HepG2 (cell line): ENCODE data around the gene UNC13D. TPM values are rescaled to one million over a fixed set of nuclear protein-coding genes. Genes with fewer than 3 reads are reported as not detected.

ENCODE experiments used
- ARHGAP35 ChIP-seq: sonication (generic); formaldehyde crosslinking; IDR thresholded peaks from 2 replicates; pipeline ENCODE4 v1.9.0; 2022; ENCODE audit warnings: mild to moderate bottlenecking, inconsistent platforms, moderate library complexity, missing genetic modification reagents, borderline replicate concordance
- CHCHD3 ChIP-seq: sonication (generic); formaldehyde crosslinking; IDR thresholded peaks from 2 replicates; pipeline ENCODE4 v1.8.0; 2022; ENCODE audit warnings: mild to moderate bottlenecking, missing genetic modification reagents, moderate library complexity
- CREB1 ChIP-seq, 2 experiments: fragments of 450-650 bp in 1 of 2; IDR thresholded peaks; 2 replicates each; pipeline ENCODE4 v1.6.1; 2016 to 2017; ENCODE audit warnings: control low read depth in 1 of 2, mild to moderate bottlenecking in 1 of 2, missing compliant biosample characterization in 1 of 2, missing genetic modification characterization in 1 of 2
- ELF3 ChIP-seq: IDR thresholded peaks from 2 replicates; pipeline ENCODE4 v1.6.1; 2016; ENCODE audit warnings: missing genetic modification reagents, missing compliant biosample characterization
- FOSL2 ChIP-seq: sonication (generic); formaldehyde crosslinking; IDR thresholded peaks from 2 replicates; pipeline ENCODE4 v1.4.0; 2020; ENCODE audit warnings: missing genetic modification reagents
- GABPB1 ChIP-seq: IDR thresholded peaks from 2 replicates; pipeline ENCODE4 v1.6.1; 2016; ENCODE audit warnings: mild to moderate bottlenecking, missing genetic modification reagents, moderate library complexity, missing compliant biosample characterization
- LCORL ChIP-seq, 2 experiments: fragments of 450-650 bp in 1 of 2; sonication (generic) in 1 of 2; formaldehyde crosslinking in 1 of 2; IDR thresholded peaks; 2 replicates each; pipeline versions ENCODE4 v1.5.0 to v1.6.1; 2017 to 2020; ENCODE audit warnings: antibody characterized with exemption in 1 of 2, missing genetic modification reagents in 1 of 2
- MLX ChIP-seq: IDR thresholded peaks from 2 replicates; pipeline ENCODE4 v1.6.1; 2016
- PRDM4 ChIP-seq: sonication (generic); formaldehyde crosslinking; IDR thresholded peaks from 2 replicates; pipeline ENCODE4 v1.9.0; 2021; ENCODE audit warnings: missing genetic modification reagents, borderline replicate concordance
- SIN3B ChIP-seq: fragments of 150-350 bp; IDR thresholded peaks from 2 replicates; pipeline ENCODE4 v1.6.1; 2014; ENCODE audit warnings: low read length
- ZFP36L1 ChIP-seq: sonication (generic); formaldehyde crosslinking; IDR thresholded peaks from 2 replicates; pipeline ENCODE4 v1.8.0; 2022; ENCODE audit warnings: mild to moderate bottlenecking, missing genetic modification reagents, moderate library complexity
- ZNF280D ChIP-seq: sonication (generic); formaldehyde crosslinking; IDR thresholded peaks from 2 replicates; pipeline ENCODE4 v1.5.1; 2020; ENCODE audit warnings: mild to moderate bottlenecking, missing genetic modification reagents
- ZNF547 ChIP-seq: sonication (generic); formaldehyde crosslinking; IDR thresholded peaks from 2 replicates; pipeline ENCODE4 v1.5.1; 2020; ENCODE audit warnings: mild to moderate bottlenecking, missing genetic modification reagents
- ZNF605 ChIP-seq: sonication (generic); formaldehyde crosslinking; IDR thresholded peaks from 2 replicates; pipeline ENCODE4 v1.8.0; 2022; ENCODE audit warnings: mild to moderate bottlenecking, missing genetic modification reagents
- ZNF75D ChIP-seq: sonication (generic); formaldehyde crosslinking; IDR thresholded peaks from 2 replicates; pipeline ENCODE4 v1.8.1; 2023; ENCODE audit warnings: missing genetic modification reagents, mild to moderate bottlenecking, borderline replicate concordance
- polyA plus RNA-seq, 8 experiments: library from polyadenylated mRNA; depleted of rRNA in 3 of 8; stranded (reverse) in 7 of 8; unstranded in 1 of 8; fragments of >200 nt; fragmentation: Illumina TruSeq in 4 of 8; extraction: Trizol in 4 of 8; gene quantifications; 2 replicates each; pipeline versions ENCODE4 v1.2.1 to v1.2.3, GENCODE V29; 2011 to 2016; ENCODE audit warnings: low read depth in 4 of 8, missing spikeins in 1 of 8, mixed read lengths in 1 of 8; ENCODE audit not compliant: insufficient read depth in 1 of 8
- total RNA-seq, 5 experiments: library from RNA; depleted of rRNA; stranded (reverse); fragments of >200 nt; fragmentation: Illumina TruSeq; extraction: Trizol; gene quantifications; 2 replicates each; pipeline ENCODE4 v1.2.3, GENCODE V29; 2016; ENCODE audit warnings: low read depth in 1 of 5
- TF ChIP-seq, protein P1 (sequence below): sonication (generic); formaldehyde crosslinking; IDR thresholded peaks from 2 replicates; pipeline ENCODE4 v1.4.0; 2020; ENCODE audit warnings: mild to moderate bottlenecking, missing genetic modification reagents, borderline replicate concordance

UNC13D gene
- total and polyA plus RNA-seq, 2 of the 13 experiments (the other 11 are each of a cell fraction or from before 2014, with no cell fraction given), result 29.7 to 42.7 TPM

DNA sequence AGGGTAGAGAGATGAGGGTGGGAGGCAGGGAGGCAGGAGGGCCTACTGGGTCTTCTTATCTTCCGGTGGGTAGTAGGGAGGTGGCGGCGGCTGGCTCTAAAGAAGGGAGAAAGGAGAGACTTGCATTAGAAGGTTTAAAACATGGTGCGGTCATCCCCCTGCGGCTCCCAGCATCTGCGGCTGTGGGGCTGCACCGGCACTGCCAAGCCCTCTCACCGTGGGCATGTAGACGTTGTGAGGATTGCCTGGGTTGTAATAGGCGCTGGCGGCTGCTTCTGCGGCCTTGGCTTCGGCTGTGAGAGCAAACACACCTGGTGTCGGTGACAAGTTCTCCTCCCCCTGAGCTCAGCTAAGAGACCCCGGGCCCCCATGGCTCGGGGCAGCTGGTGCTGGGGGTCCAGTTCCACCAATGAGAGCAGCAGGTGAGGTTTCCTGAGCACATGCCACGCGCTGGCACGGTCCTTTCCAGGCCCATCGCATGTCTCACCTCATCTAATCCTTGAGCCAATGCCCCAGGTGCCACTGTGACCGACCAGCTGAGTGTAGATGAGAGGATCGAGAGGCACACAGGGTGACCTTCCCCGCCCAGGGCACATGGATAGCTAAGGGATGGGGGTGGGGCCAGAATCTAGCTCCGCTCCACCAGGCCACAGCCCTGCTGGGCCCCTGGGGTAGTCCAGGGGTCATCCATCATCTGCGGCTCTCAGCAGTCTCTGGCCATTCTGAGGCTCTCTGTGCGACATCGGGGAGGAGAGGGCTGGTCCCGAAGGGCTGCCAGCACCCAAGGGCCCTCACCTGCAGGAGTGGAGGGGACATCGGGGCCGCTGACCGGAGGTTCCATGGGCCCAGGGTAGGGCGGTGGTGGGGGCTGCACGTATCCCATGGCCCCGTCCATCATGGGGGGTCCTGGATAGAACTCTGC lies 2.7 kb upstream of the UNC13D start (continued):
- TF ChIP-seq ZNF280D, result peak; percentile 74; the same call in 1 of the 2 replicates
- TF ChIP-seq GABPB1, result peak; percentile 56
- TF ChIP-seq ZNF75D (CRISPR knock-in tag), result no peak
- TF ChIP-seq FOSL2 (CRISPR knock-in tag), result peak; percentile 64
- peak; percentile 92 for TF ChIP-seq ZNF605 (CRISPR knock-in tag)
- no peak for TF ChIP-seq PRDM4 (CRISPR knock-in tag)
- no peak for TF ChIP-seq SIN3B
- TF ChIP-seq ZNF547 (CRISPR knock-in tag), result 0 out of 2 replicates have a peak, but pooled peaks have one; percentile 50
- no peak; the same call in 1 of the 2 replicates for TF ChIP-seq ARHGAP35
- peak; percentile 66; the same call in 1 of the 2 replicates for TF ChIP-seq MLX (CRISPR knock-in tag)
- TF ChIP-seq, protein P1, sequence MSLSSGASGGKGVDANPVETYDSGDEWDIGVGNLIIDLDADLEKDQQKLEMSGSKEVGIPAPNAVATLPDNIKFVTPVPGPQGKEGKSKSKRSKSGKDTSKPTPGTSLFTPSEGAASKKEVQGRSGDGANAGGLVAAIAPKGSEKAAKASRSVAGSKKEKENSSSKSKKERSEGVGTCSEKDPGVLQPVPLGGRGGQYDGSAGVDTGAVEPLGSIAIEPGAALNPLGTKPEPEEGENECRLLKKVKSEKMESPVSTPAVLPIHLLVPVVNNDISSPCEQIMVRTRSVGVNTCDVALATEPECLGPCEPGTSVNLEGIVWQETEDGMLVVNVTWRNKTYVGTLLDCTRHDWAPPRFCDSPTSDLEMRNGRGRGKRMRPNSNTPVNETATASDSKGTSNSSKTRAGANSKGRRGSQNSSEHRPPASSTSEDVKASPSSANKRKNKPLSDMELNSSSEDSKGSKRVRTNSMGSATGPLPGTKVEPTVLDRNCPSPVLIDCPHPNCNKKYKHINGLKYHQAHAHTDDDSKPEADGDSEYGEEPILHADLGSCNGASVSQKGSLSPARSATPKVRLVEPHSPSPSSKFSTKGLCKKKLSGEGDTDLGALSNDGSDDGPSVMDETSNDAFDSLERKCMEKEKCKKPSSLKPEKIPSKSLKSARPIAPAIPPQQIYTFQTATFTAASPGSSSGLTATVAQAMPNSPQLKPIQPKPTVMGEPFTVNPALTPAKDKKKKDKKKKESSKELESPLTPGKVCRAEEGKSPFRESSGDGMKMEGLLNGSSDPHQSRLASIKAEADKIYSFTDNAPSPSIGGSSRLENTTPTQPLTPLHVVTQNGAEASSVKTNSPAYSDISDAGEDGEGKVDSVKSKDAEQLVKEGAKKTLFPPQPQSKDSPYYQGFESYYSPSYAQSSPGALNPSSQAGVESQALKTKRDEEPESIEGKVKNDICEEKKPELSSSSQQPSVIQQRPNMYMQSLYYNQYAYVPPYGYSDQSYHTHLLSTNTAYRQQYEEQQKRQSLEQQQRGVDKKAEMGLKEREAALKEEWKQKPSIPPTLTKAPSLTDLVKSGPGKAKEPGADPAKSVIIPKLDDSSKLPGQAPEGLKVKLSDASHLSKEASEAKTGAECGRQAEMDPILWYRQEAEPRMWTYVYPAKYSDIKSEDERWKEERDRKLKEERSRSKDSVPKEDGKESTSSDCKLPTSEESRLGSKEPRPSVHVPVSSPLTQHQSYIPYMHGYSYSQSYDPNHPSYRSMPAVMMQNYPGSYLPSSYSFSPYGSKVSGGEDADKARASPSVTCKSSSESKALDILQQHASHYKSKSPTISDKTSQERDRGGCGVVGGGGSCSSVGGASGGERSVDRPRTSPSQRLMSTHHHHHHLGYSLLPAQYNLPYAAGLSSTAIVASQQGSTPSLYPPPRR, result peak; percentile 99
- peak; percentile 57; the same call in 1 of the 2 replicates for TF ChIP-seq CHCHD3 (CRISPR knock-in tag)
- TF ChIP-seq LCORL (IDR thresholded peaks at IDR 0.05), result no peak
- peak; percentile 98 for TF ChIP-seq LCORL (CRISPR knock-in tag; IDR thresholded peaks at IDR 0.05)
- peak; percentile 81; the same call in 1 of the 2 replicates for TF ChIP-seq ZFP36L1 (CRISPR knock-in tag)
- peak; percentile 42 for TF ChIP-seq ELF3 (CRISPR knock-in tag)
- no peak for TF ChIP-seq CREB1 (IDR thresholded peaks at IDR 0.05)
- no peak for TF ChIP-seq CREB1 (CRISPR knock-in tag; IDR thresholded peaks at IDR 0.05)
